Gastroesophageal sphincter (tissue), 4 donors: ENCODE results near the gene DOC2A. TPM values are rescaled to one million over a fixed set of nuclear protein-coding genes. Genes with fewer than 3 reads are reported as not detected.
A peak's percentile ranks its signal among the peaks of the same experiment; 100 is the strongest.

ENCODE experiments used
- ATAC-seq: fragments of 150-250 bp; one replicate; pipeline ENCODE4 v1.9.1; 2016; ENCODE audit warnings: mild to moderate bottlenecking, moderate library complexity
- H3K27ac ChIP-seq, 4 donors: fragments of 200-600 bp; sonication (generic) in 3 of 4; 1 replicate in 3 of 4; 2 replicates in 1 of 4; pipeline ENCODE4 v1.5.1; 2016 to 2019
- H3K27me3 ChIP-seq: fragments of 200-600 bp; sonication (generic); one replicate; pipeline ENCODE4 v1.5.1; 2019
- H3K36me3 ChIP-seq, 2 donors: fragments of 200-600 bp; sonication (generic); one replicate each; pipeline ENCODE4 v1.5.1; 2019; ENCODE audit warnings: control low read depth in 1 of 2
- H3K4me1 ChIP-seq, 3 donors: fragments of 200-600 bp; sonication (generic); 1 replicate in 2 of 3; 2 replicates in 1 of 3; pipeline ENCODE4 v1.5.1; 2016 to 2019; ENCODE audit warnings: control low read depth in 2 of 3
- H3K4me3 ChIP-seq, 2 donors: fragments of 200-600 bp; sonication (generic); one replicate each; pipeline ENCODE4 v1.5.1; 2019; ENCODE audit warnings: mild to moderate bottlenecking in 1 of 2, moderate library complexity in 1 of 2
- H3K9me3 ChIP-seq, 3 donors: fragments of 200-600 bp; sonication (generic); one replicate each; pipeline ENCODE4 v1.5.1; 2017 to 2019; ENCODE audit warnings: control low read depth in 2 of 3
- CTCF ChIP-seq, 4 experiments: fragments of 200-600 bp in 2 of 4; fragments of 450-650 bp in 2 of 4; sonication (generic) in 1 of 4; IDR thresholded peaks; one replicate each; pipeline ENCODE4 v1.5.1; 2017 to 2019; ENCODE audit warnings: antibody characterized with exemption in 4 of 4, mild to moderate bottlenecking in 2 of 4, moderate library complexity in 2 of 4
- EP300 ChIP-seq: sonication (generic); formaldehyde crosslinking; IDR thresholded peaks from one replicate; pipeline ENCODE4 v1.6.1; 2017; ENCODE audit warnings: antibody characterized with exemption, mild to moderate bottlenecking
- POLR2A ChIP-seq, 2 donors: fragments of 450-650 bp; IDR thresholded peaks; one replicate each; pipeline ENCODE4 v1.6.1; 2017; ENCODE audit warnings: antibody characterized with exemption in 2 of 2, mild to moderate bottlenecking in 2 of 2, moderate library complexity in 1 of 2
- POLR2AphosphoS5 ChIP-seq: sonication (generic); formaldehyde crosslinking; IDR thresholded peaks from one replicate; pipeline ENCODE4 v1.6.1; 2017; ENCODE audit warnings: antibody characterized with exemption
- WGBS, 2 donors: methylation state at CpG; one replicate each; pipeline ENCODE4 v1.1.5; 2018; ENCODE audit warnings: low coverage in 1 of 2; 5-methylcytosine and 5-hydroxymethylcytosine counted together
- total RNA-seq, 4 donors: library from RNA; depleted of rRNA; stranded (reverse); fragments of >200 nt; gene quantifications; one replicate each; pipeline ENCODE4 v1.1.0, GENCODE V29; 2016

DOC2A gene
- total RNA-seq, 4 donors from 2014 or later = 0.77 to 0.81 (median 0.78) TPM; not detected in 1

GRCh38 chr16:30052671-30053372, 42.0 kb upstream of the DOC2A start:
- no peaks in the 10 kb centered on the region for H3K36me3 ChIP-seq
- H3K4me1 ChIP-seq = peaks cover 0 to 22% (median 14%) of the 10 kb centered on the region in 3 donors
- H3K27me3 ChIP-seq = no peaks in the 10 kb centered on the region
- TF ChIP-seq POLR2AphosphoS5 (peak; percentile 92), EP300 (no peak), CTCF (IDR thresholded peaks at IDR 0.05) (peak in 1 of 4 experiments; percentile 12), POLR2A (IDR thresholded peaks at IDR 0.05) (no peak)
- peak overlapping the region in 3 of 4 donors; percentile 49 to 69 (median 53) for H3K27ac ChIP-seq
- H3K9me3 ChIP-seq = no peaks in the 10 kb centered on the region
- H3K4me3 ChIP-seq = peak overlapping the region; percentile 50 to 75
- peak; percentile 86 for ATAC-seq
- WGBS, 2 donors = 16 to 20% methylated on average over 5 to 10 of the region's 58 CpGs

- TF ChIP-seq POLR2A (IDR thresholded peaks at IDR 0.05) (no peak), POLR2AphosphoS5 (no peak), CTCF (IDR thresholded peaks at IDR 0.05) (no peak), EP300 (no peak)
- H3K27ac ChIP-seq = no peak overlapping the region
- 65 to 71% methylated on average over 3 of the region's 3 CpGs for WGBS, 2 donors
Measured at GRCh38 chr16:30051518-30051917, 40.7 kb upstream of the DOC2A start.

GRCh38 chr16:30049871-30050270, 39.0 kb upstream of the DOC2A start:
- ATAC-seq = no peak
- Histone ChIP-seq H3K4me1 (peaks cover 0 to 22% (median 14%) of the 10 kb centered on the region in 3 donors), H3K9me3 (no peaks in the 10 kb centered on the region), H3K27ac (no peak overlapping the region), H3K4me3 (no peak overlapping the region), H3K27me3 (peaks cover 4% of the 10 kb centered on the region), H3K36me3 (no peaks in the 10 kb centered on the region)
- no peak for TF ChIP-seq EP300
- TF ChIP-seq POLR2A (IDR thresholded peaks at IDR 0.05) = no peak
- no peak for TF ChIP-seq POLR2AphosphoS5
- no peak for TF ChIP-seq CTCF (IDR thresholded peaks at IDR 0.05)
- WGBS, 2 donors = 79 to 87% methylated on average over 4 to 7 of the region's 8 CpGs

More at GRCh38 chr16:30051518-30051917, 40.7 kb upstream of the DOC2A start:
- Histone ChIP-seq H3K36me3 (no peaks in the 10 kb centered on the region), H3K9me3 (no peaks in the 10 kb centered on the region), H3K4me1 (peaks cover 0 to 22% (median 14%) of the 10 kb centered on the region in 3 donors), H3K27me3 (peaks cover under 1% of the 10 kb centered on the region), H3K4me3 (no peak overlapping the region)
- ATAC-seq = no peak

- ATAC-seq = no peak
- H3K27ac ChIP-seq = no peak overlapping the region
- H3K4me1 ChIP-seq = no peaks in the 10 kb centered on the region
- peaks cover 30% of the 10 kb centered on the region for H3K27me3 ChIP-seq
- H3K4me3 ChIP-seq = no peak overlapping the region
- no peak for TF ChIP-seq CTCF (IDR thresholded peaks at IDR 0.05)
- TF ChIP-seq POLR2A (IDR thresholded peaks at IDR 0.05) = no peak
- TF ChIP-seq EP300 = no peak
- TF ChIP-seq POLR2AphosphoS5 = no peak
- WGBS, 2 donors = 50 to 80% methylated on average over 1 of the region's 1 CpG
- no peaks in the 10 kb centered on the region for H3K36me3 ChIP-seq
- no peaks in the 10 kb centered on the region for H3K9me3 ChIP-seq
Measured at GRCh38 chr16:30046588-30046987, 35.8 kb upstream of the DOC2A start.

- peaks cover 30% of the 10 kb centered on the region for H3K27me3 ChIP-seq
- WGBS, 2 donors = 51 to 69% methylated on average over 3 to 8 of the region's 8 CpGs
- no peak for TF ChIP-seq EP300
- no peak for TF ChIP-seq POLR2A (IDR thresholded peaks at IDR 0.05)
- no peak for TF ChIP-seq POLR2AphosphoS5
- no peak for TF ChIP-seq CTCF (IDR thresholded peaks at IDR 0.05)
- no peaks in the 10 kb centered on the region for H3K4me1 ChIP-seq
- H3K27ac ChIP-seq = no peak overlapping the region
- no peak for ATAC-seq
- no peaks in the 10 kb centered on the region for H3K36me3 ChIP-seq
- no peak overlapping the region for H3K4me3 ChIP-seq
- H3K9me3 ChIP-seq = no peaks in the 10 kb centered on the region
Measured at GRCh38 chr16:30046178-30046577, 35.4 kb upstream of the DOC2A start.
